GM18951 (cell line): ENCODE results near the gene MORC4.

Source experiments
- POLR2A ChIP-seq: IDR thresholded peaks from 4 replicates; pipeline ENCODE4 v1.6.1; 2011; ENCODE audit warnings: mild to moderate bottlenecking; ENCODE audit not compliant: insufficient read length, insufficient read depth; ENCODE audit errors: extremely low read depth
- in situ Hi-C: fragments of 300-500 bp; cut with MboI; formaldehyde crosslinking; loops from one replicate; pipeline ENCODE4 v1.12.0; 2022; ENCODE audit warnings: low sequenced_read_pairs, mixed read lengths, inconsistent platforms; ENCODE audit not compliant: unreplicated experiment

MORC4 gene

GRCh38 chrX:106891762-106892460 lies 108.1 kb downstream of the MORC4 start:
- in situ Hi-C loops: no loop called here
- no peak for TF ChIP-seq POLR2A
